Measurements from ENCODE around the gene EPM2A. TPM values are rescaled to one million over a fixed set of nuclear protein-coding genes. Genes with fewer than 3 reads are reported as not detected.

The EPM2A gene
- total RNA-seq, 1 donor from 2014 or later = 9.6 TPM

DNA sequence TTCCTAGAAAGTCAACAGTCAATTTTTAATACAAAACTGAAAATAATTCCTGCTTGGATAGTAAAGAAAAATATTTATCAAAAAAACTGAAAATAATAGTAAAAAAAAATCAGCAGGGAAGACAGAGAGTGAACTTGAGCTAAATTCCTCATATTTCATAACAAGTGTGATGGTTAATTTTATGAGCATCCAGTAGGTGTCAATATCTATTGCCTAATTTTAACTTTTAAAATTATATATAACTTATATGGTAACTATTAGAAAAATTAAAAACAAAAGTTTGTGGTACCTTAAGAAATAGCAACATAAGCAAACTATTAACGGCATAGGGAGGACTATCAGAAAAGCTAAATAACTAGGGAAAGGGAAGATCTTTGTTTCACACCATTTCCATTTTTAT lies 2.1 kb downstream of the EPM2A start:
- Histone ChIP-seq H3K4me3 (no peak overlapping the region), H3K9me3 (ENCODE audit: low read depth) (no peaks in the 10 kb centered on the region), H3K36me3 (no peaks in the 10 kb centered on the region), H3K79me2 (ENCODE audit: low read depth) (peaks cover 16% of the 10 kb centered on the region), H3K27ac (no peak overlapping the region), H3K9ac (no peak overlapping the region), H3K27me3 (no peaks in the 10 kb centered on the region), H4K20me1 (ENCODE audit: low read depth) (no peaks in the 10 kb centered on the region), H3K4me1 (peaks cover 20% of the 10 kb centered on the region), H3K4me2 (no peak overlapping the region), H2AFZ (replicated peaks) (no peak overlapping the region), H3F3A (ENCODE audit: low read depth) (peaks cover 32% of the 10 kb centered on the region)
- DNase-seq (ENCODE audit: low spot score) = no peak
- Mint-ChIP-seq H3K27me3 (ENCODE audit: insufficient read depth, low read depth) (no peaks in the 10 kb centered on the region), H3K4me3 (no peak overlapping the region), H3K4me1 (peaks cover 19% of the 10 kb centered on the region), H3K9me3 (peaks cover 18% of the 10 kb centered on the region), H3K36me3 (peaks cover 10% of the 10 kb centered on the region), H3K27ac (no peak overlapping the region)
- TF ChIP-seq EZH2phosphoT487 (IDR thresholded peaks at IDR 0.05) (no peak), CTCF (IDR thresholded peaks at IDR 0.05) (no peak), EZH2 (IDR thresholded peaks at IDR 0.05) (no peak)

DNA sequence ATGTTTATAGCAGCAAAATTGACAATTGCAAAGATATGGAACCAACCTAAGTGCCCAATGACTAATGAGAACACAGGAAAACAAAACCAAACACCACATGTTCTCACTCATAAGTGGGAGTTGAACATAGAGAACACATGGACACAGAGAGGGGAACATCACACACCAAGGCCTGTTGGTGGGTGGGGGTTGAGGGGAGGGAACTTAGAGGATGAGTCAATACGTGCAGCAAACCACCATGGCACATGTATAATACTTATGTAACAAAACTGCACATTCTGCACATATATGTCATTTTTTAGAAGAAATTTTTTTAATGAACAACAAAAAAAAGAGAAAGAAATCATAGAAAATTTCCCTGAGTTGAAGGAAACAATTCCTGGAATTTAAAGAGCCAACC lies 3.9 kb downstream of the EPM2A start:
- no peak for DNase-seq (ENCODE audit: low spot score)
- H3K27me3 Mint-ChIP-seq (ENCODE audit: insufficient read depth, low read depth) = no peaks in the 10 kb centered on the region
- H3K79me2 ChIP-seq (ENCODE audit: low read depth) = peaks cover 12% of the 10 kb centered on the region
- no peak overlapping the region for H3K27ac Mint-ChIP-seq
- H3K9me3 Mint-ChIP-seq = peaks cover 25% of the 10 kb centered on the region
- no peaks in the 10 kb centered on the region for H4K20me1 ChIP-seq (ENCODE audit: low read depth)
- peaks cover 26% of the 10 kb centered on the region for H3F3A ChIP-seq (ENCODE audit: low read depth)
- H3K27me3 ChIP-seq = no peaks in the 10 kb centered on the region
- no peak overlapping the region for H3K9ac ChIP-seq
- peaks cover 17% of the 10 kb centered on the region for H3K4me1 ChIP-seq
- H2AFZ ChIP-seq (replicated peaks) = no peak overlapping the region
- no peak overlapping the region for H3K27ac ChIP-seq
- H3K36me3 ChIP-seq = no peaks in the 10 kb centered on the region
- no peak for TF ChIP-seq CTCF (IDR thresholded peaks at IDR 0.05)
- TF ChIP-seq EZH2 (IDR thresholded peaks at IDR 0.05) = no peak
- TF ChIP-seq EZH2phosphoT487 (IDR thresholded peaks at IDR 0.05) = no peak
- no peak overlapping the region for H3K4me3 Mint-ChIP-seq
- no peak overlapping the region for H3K4me2 ChIP-seq
- no peaks in the 10 kb centered on the region for H3K9me3 ChIP-seq (ENCODE audit: low read depth)
- H3K4me1 Mint-ChIP-seq = peaks cover 11% of the 10 kb centered on the region
- peaks cover 10% of the 10 kb centered on the region for H3K36me3 Mint-ChIP-seq
- no peak overlapping the region for H3K4me3 ChIP-seq

DNA sequence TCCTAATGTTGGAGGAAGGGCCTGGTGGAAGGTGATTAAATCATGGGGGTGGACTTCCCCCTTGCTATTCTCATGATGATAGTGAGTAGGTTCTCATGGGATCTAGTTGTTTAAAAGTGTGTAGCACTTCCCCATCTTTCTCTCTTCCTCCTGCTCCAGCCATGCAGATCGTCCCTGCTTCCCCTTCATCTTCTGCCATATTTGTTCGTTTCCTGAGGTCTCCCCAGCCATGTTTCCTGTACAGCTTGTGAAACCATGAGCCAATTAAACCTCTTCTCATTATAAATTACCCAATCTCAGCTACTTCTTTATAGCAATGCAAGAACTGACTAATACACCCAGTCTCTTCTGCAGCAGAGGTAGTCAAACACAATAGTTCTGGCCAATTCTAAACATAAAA lies 5.4 kb downstream of the EPM2A start:
- H3K4me1 Mint-ChIP-seq = peaks cover 10% of the 10 kb centered on the region
- no peak for DNase-seq (ENCODE audit: low spot score)

More for the DNA sequence above, 5.4 kb downstream of the EPM2A start:
- H3K36me3 ChIP-seq = no peaks in the 10 kb centered on the region
- H3K9me3 ChIP-seq (ENCODE audit: low read depth) = no peaks in the 10 kb centered on the region
- H3K4me3 ChIP-seq = no peak overlapping the region
- H2AFZ ChIP-seq (replicated peaks) = no peak overlapping the region
- Mint-ChIP-seq H3K27ac (no peak overlapping the region), H3K4me3 (no peak overlapping the region), H3K36me3 (peaks cover 10% of the 10 kb centered on the region), H3K27me3 (ENCODE audit: insufficient read depth, low read depth) (peaks cover 2% of the 10 kb centered on the region), H3K9me3 (peaks cover 25% of the 10 kb centered on the region)
- TF ChIP-seq EZH2phosphoT487 (IDR thresholded peaks at IDR 0.05) (no peak), EZH2 (IDR thresholded peaks at IDR 0.05) (no peak), CTCF (IDR thresholded peaks at IDR 0.05) (no peak)
- no peak overlapping the region for H3K27ac ChIP-seq
- no peak overlapping the region for H3K9ac ChIP-seq
- H4K20me1 ChIP-seq (ENCODE audit: low read depth) = no peaks in the 10 kb centered on the region
- H3K79me2 ChIP-seq (ENCODE audit: low read depth) = peaks cover 9% of the 10 kb centered on the region
- H3K4me1 ChIP-seq = peaks cover 8% of the 10 kb centered on the region
- peaks cover 14% of the 10 kb centered on the region for H3F3A ChIP-seq (ENCODE audit: low read depth)
- H3K27me3 ChIP-seq = no peaks in the 10 kb centered on the region
- no peak overlapping the region for H3K4me2 ChIP-seq
